ENCODE data around the gene B4GALT2. TPM values are rescaled to one million over a fixed set of nuclear protein-coding genes. Genes with fewer than 3 reads are reported as not detected.

Gene B4GALT2
- total and polyA plus RNA-seq, 9 of the 15 experiments (the other 6 are each of a cell fraction or from before 2014, with no cell fraction given): 1.3 to 86.8 (median 43.8) TPM

DNA sequence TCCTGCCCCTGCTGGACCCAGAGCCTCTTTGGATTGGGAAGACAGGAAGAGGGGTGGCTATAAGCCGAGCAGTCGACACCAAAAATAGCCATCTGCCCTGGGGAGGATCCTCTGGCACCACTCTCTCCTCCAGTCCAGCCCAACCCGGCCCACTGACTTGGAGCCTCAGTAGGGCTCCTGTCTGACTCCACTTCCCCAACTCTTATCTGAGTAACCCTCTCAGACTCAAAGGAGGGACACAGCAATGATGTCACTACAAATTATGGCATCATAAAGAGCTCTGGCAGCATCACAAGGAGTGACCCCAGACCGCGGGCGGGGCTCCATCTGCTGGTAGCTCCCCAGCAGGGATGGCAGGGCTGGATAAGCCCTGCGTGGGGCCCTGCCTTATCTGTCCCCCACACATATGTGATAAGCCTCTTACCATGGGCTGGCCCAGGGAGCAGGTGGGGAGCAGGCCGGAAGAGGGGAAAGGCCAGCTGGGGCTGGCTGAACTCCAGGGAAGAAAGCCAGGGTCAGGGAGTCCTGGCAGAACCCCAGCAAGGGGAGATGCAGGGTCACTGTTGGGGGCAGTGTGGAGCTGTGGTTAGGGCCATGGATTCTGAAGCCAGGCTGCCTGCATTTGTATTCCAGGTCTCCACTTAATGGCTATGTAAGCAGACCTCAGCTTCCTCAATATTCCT is 56.9 kb downstream of the B4GALT2 start:
- H3K9me3 ChIP-seq (replicated peaks; ENCODE audit: control insufficient read depth, insufficient read depth, low read depth, low read length): no peaks in the 10 kb centered on the region
- CTCF ChIA-PET (ENCODE audit: low intra/inter-chr PET ratio): interaction anchor here (1.0 to 3.7 kb wide), 8 partner anchors 11 to 273 kb away, joined by 3 to 56 read pairs (median 4); partner anchors contain the start of gene B4GALT2
- in situ Hi-C loops (cut with MboI) (no loop called here), intact Hi-C loops (cut with micrococcal nuclease) (loop anchor here (1.0 to 5.0 kb wide), 3 partner anchors 31 to 89 kb away; partner anchors contain the start of gene IPO13)
- H3K27me3 ChIP-seq (ENCODE audit: control insufficient read depth in 2 of 2, insufficient read depth in 2 of 2, low read length in 2 of 2): no peaks in the 10 kb centered on the region
- FAIRE-seq (peak; percentile 99), ATAC-seq (peak; percentile 78), DNase-seq (ENCODE audit: extremely low read depth in 1 of 4, low spot score in 3 of 4) (peak; percentile 98 to 100 (median 99))
- no peaks in the 10 kb centered on the region for H3K9me1 ChIP-seq (ENCODE audit: control insufficient read depth, insufficient read depth, low read length)
- H3K4me1 ChIP-seq (replicated peaks in 1 of 2; ENCODE audit: control insufficient read depth in 2 of 2, insufficient read depth in 2 of 2, low read length in 2 of 2): peaks cover 64 to 67% of the 10 kb centered on the region in 2 experiments
- H3K9ac ChIP-seq (ENCODE audit: insufficient read depth in 1 of 2, low read depth in 2 of 2, low read length in 2 of 2): peak overlapping the region; percentile 42 to 59; a peak in 3 of 4 replicates
- POLR2A ChIA-PET: interaction anchor here (0.5 to 3.2 kb wide), 21 partner anchors 9 to 1273 kb away, joined by 3 to 17 read pairs (median 6); partner anchors contain the start of gene ATP6V0B
- no peak overlapping the region for H3K4me3 ChIP-seq
- H2AFZ ChIP-seq (ENCODE audit: low read depth, low read length): peak overlapping the region; percentile 26
- H3K36me3 ChIP-seq (ENCODE audit: control insufficient read depth, insufficient read depth, low read length): no peaks in the 10 kb centered on the region
- H3K79me2 ChIP-seq (ENCODE audit: control insufficient read depth, insufficient read depth, low read length): peaks cover 6% of the 10 kb centered on the region; the same call in 2 of the 3 replicates
- BruUV-seq (replicated peaks): no TSS peak
- peak overlapping the region; percentile 56 for H3K4me2 ChIP-seq (ENCODE audit: insufficient read depth, low read length)
- peak overlapping the region; percentile 65 for H3K27ac ChIP-seq (ENCODE audit: extremely low read depth, low read depth, low read length)
- no peaks in the 10 kb centered on the region for H4K20me1 ChIP-seq (replicated peaks; ENCODE audit: control insufficient read depth, insufficient read depth, low read length)
- 0% methylated on average over 8 of the region's 8 CpGs for WGBS (ENCODE audit: insufficient coverage, low coverage, missing lambda C conversion rate)
- TF ChIP-seq NFRKB (IDR thresholded peaks at IDR 0.05; ENCODE audit: low read depth) (no peak), NBN (IDR thresholded peaks at IDR 0.05; ENCODE audit: low read depth) (peak; percentile 99), TAL1 (IDR thresholded peaks at IDR 0.05) (peak; percentile 100), ZNF311 (CRISPR knock-in tag; IDR thresholded peaks at IDR 0.05) (peak; percentile 97), JUND (IDR thresholded peaks at IDR 0.05; ENCODE audit: borderline replicate concordance, low read depth, low read length) (peak; percentile 94), JUND (tag; IDR thresholded peaks at IDR 0.05; ENCODE audit: borderline replicate concordance, low read depth, low read length) (peak; percentile 87; the same call in 2 of the 3 replicates), VEZF1 (CRISPR knock-in tag; IDR thresholded peaks at IDR 0.05) (peak; percentile 99), ZNF41 (CRISPR knock-in tag; conservative IDR thresholded peaks at IDR 0.05) (peak; percentile 92), CEBPG (CRISPR knock-in tag; IDR thresholded peaks at IDR 0.05) (no peak; the same call in 1 of the 2 replicates), CEBPG (tag; conservative IDR thresholded peaks at IDR 0.05 in 1 of 2, IDR thresholded peaks at IDR 0.05 in 1 of 2) (peak in 1 of 2 experiments; percentile 71; a peak in 1 of 4 replicates), ZNF124 (CRISPR knock-in tag; IDR thresholded peaks at IDR 0.05) (no peak), ZNF764 (CRISPR knock-in tag; IDR thresholded peaks at IDR 0.05; ENCODE audit: low read depth) (no peak), KDM4B (IDR thresholded peaks at IDR 0.05; ENCODE audit: borderline replicate concordance in 2 of 2, low read depth in 1 of 2) (peak in 1 of 2 experiments; percentile 89; a peak in 1 of 4 replicates), EHMT2 (IDR thresholded peaks at IDR 0.05) (no peak), ELF2 (CRISPR knock-in tag; IDR thresholded peaks at IDR 0.05) (peak; percentile 88), HMGN3 (IDR thresholded peaks at IDR 0.05; ENCODE audit: borderline replicate concordance, extremely low read depth, insufficient read length, low read depth, low read length) (peak; percentile 100), NFIX (CRISPR knock-in tag; IDR thresholded peaks at IDR 0.05; ENCODE audit: low read depth) (peak; percentile 64)
- TF ChIP-seq, protein P1, sequence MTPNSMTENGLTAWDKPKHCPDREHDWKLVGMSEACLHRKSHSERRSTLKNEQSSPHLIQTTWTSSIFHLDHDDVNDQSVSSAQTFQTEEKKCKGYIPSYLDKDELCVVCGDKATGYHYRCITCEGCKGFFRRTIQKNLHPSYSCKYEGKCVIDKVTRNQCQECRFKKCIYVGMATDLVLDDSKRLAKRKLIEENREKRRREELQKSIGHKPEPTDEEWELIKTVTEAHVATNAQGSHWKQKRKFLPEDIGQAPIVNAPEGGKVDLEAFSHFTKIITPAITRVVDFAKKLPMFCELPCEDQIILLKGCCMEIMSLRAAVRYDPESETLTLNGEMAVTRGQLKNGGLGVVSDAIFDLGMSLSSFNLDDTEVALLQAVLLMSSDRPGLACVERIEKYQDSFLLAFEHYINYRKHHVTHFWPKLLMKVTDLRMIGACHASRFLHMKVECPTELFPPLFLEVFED (CRISPR knock-in tag; conservative IDR thresholded peaks at IDR 0.05): peak; percentile 96
- TF ChIP-seq, protein P2, sequence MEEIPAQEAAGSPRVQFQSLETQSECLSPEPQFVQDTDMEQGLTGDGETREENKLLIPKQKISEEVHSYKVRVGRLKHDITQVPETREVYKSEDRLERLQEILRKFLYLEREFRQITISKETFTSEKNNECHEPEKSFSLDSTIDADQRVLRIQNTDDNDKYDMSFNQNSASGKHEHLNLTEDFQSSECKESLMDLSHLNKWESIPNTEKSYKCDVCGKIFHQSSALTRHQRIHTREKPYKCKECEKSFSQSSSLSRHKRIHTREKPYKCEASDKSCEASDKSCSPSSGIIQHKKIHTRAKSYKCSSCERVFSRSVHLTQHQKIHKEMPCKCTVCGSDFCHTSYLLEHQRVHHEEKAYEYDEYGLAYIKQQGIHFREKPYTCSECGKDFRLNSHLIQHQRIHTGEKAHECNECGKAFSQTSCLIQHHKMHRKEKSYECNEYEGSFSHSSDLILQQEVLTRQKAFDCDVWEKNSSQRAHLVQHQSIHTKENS (CRISPR knock-in tag; IDR thresholded peaks at IDR 0.05): no peak

All from K562 (cell line).